Activated CD4-positive, alpha-beta T cell treated with anti-CD3 and anti-CD28 coated beads, Interleukin-2, amount 50 U/mL, for 4 hours (primary cell): ENCODE data around the gene CLEC3B.

Experiments used
- DNase-seq, 2 experiments: peaks; one replicate each; pipeline ENCODE4 v3.0.0-alpha.2; 2020

CLEC3B gene

DNA sequence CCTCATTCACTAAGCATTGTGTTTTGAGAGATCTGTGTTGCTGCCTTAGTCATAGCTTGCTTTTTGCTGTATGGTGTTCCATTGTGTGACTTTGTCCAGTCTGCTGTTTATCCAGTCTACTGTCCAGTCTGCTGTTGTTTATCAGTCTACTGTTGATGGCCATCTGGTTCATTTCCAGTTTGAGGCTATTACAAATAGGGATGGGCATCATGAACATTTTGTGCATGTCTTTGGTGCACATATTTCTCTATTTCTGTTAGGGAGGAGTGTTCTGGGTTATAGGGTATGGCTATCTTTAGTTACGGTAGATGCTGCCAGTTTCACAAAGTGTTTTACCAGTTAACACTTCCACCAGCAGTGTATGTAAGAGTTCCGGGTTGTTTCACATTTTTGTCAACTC, 22.2 kb upstream of the CLEC3B start:
- DNase-seq = no peak

GRCh38 chr3:45007091-45007490, 19.0 kb upstream of the CLEC3B start:
- no peak for DNase-seq

DNA sequence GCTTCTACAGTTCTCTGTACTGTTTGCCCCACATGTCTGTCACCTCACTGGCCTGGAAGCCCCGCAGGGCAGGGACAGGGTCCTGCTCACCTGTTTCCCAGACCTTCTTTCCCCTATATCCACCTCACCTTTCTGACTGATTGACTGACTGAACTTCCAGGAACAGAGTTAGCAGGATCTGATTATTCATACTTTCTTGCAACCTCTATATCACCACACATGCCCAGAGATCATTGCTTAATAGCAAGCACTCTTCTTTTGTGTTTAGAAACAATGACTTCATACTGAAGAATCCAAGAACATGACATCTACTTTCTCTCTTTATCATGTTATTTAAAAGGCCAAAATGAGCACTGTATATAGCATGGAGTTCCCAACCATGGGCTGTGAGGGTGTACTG, 18.0 kb upstream of the CLEC3B start:
- DNase-seq = no peak

GRCh38 chr3:45009868-45010267, 16.2 kb upstream of the CLEC3B start:
- DNase-seq = no peak

DNA sequence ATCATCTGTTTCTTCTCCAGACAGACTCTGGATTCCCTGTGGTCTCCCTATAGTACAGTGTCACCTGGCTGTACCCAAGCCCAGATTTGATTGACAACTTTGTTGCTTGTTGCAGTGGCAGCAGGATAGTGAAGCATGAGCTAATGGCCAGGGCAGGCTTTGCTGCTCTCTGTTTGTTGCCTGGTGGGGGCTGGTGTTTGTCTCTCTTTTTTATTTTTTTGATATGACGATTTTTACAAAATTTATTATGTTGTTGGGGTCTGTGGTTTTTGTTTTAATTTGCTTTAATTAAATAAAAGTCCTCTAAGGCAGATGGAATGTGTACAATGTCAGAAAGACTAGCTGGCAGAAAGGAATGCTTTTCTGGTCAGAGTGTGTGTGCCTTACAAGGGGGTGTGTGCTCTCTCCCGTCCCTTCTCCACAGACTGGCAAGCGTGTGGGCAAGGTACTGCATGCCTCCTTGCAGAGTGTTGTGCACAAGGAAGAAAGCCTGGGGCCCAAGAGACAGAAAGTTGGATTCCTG, 15.2 kb upstream of the CLEC3B start:
- no peak for DNase-seq

- no peak for DNase-seq
Measured at GRCh38 chr3:45011756-45012508, 14.2 kb upstream of the CLEC3B start.

GRCh38 chr3:45012577-45012976, 13.5 kb upstream of the CLEC3B start:
- no peak for DNase-seq

- DNase-seq = no peak
Measured at GRCh38 chr3:45016916-45017315, 9.2 kb upstream of the CLEC3B start.

GRCh38 chr3:45017821-45018220, 8.3 kb upstream of the CLEC3B start:
- DNase-seq = no peak

GRCh38 chr3:45020534-45020933, 5.6 kb upstream of the CLEC3B start:
- DNase-seq = no peak

- DNase-seq = no peak
Measured at GRCh38 chr3:45021524-45022297, 4.4 kb upstream of the CLEC3B start.

DNA sequence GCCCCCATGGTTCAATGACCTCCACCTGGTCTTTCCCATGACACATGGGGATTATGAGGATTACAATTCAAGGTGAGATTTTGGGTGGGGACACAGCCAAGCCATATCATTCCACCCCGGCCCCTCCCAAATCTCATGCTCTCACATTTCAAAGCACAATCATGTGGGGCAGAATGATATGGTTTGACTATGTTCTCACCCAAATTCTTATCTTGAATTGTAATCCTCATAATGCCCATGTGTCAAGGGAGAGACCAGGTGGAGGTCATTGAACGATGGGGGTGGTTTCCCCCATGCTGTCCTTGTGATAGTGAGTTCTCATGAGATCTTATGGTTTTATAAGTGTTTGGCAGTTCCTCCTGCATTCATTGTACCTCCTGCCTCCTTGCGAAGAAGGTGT, 2.4 kb upstream of the CLEC3B start:
- DNase-seq = no peak

DNA sequence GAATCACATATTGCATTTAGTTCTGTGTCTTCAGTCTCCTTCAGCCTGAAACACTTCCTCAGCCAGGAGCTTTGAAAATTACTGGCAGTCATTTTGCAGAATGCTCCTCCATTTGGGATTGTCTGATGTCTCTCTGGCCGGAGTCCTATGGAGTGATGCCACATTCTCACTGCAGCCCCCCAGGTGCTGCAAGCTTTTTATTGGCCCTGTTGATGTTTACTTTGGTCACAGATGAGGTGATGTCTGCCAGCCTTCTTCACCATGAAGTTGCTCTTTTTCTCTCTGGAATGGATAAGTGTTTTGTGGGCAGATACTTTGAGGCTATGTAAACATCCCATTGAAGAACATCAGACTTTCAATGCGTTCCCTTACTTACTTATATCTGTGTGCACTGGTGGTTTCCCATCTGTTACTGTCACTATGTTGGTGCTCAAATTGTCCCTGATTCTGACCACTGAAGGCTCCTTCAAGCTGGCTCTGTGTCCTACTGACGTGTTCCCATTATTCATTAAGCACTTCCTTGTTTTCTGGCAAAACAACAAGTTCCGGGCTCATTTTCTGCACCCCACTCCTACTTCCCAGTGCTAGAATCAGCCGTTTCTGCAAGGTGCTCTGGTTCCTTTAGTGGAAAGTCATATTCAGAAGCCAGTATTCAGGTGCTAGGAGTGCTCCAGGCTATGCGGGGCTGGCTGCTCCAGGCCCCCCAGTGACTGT, 1.4 kb upstream of the CLEC3B start:
- DNase-seq = no peak

GRCh38 chr3:45026957-45027356, 854 bp downstream of the CLEC3B start:
- no peak for DNase-seq

GRCh38 chr3:45027441-45027840, 1.3 kb downstream of the CLEC3B start:
- no peak for DNase-seq

DNA sequence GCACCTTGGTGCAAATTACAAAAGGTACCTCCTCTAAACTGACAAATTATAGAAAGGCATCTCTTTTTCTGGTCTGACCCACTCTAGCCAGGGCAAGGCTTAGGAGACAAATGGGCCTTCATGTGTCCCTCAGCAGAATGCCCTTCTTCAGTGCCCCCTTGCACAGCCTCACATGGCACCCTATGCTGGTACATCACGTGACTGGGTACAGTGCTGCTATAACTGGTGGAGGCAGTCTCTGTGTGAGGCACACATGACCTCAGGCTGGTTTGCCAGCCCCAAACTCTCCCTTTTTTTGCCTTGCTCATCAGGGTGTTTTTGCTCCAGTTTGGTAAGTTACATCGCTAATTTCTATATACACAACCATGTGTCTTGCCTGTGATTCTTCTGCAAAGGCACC, 3.1 kb downstream of the CLEC3B start:
- DNase-seq = no peak

GRCh38 chr3:45029661-45030060, 3.6 kb downstream of the CLEC3B start:
- no peak for DNase-seq

GRCh38 chr3:45031531-45031930, 5.4 kb downstream of the CLEC3B start:
- DNase-seq = no peak

- DNase-seq = no peak
Measured at GRCh38 chr3:45032113-45032512, 6.0 kb downstream of the CLEC3B start.

DNA sequence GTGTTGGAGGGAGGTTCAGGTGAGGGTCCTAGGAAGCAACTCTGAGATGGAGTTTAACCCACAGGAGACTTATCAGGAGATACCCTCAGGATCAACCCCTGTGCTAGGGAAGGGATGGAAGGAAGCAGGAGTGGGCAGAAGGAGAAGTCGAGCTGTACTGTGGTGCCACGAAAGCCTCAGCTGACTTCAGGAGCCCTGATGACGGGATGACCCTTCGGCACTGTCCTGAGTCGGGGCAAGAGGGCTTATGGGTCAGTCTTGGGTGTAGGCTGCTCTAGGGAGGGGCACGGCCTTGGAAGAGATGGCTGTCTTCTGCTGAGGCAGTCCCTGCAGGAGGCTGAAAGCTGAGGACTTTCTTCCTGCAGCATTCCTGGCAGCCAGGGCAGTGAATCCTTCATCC, 7.7 kb downstream of the CLEC3B start:
- no peak for DNase-seq

DNA sequence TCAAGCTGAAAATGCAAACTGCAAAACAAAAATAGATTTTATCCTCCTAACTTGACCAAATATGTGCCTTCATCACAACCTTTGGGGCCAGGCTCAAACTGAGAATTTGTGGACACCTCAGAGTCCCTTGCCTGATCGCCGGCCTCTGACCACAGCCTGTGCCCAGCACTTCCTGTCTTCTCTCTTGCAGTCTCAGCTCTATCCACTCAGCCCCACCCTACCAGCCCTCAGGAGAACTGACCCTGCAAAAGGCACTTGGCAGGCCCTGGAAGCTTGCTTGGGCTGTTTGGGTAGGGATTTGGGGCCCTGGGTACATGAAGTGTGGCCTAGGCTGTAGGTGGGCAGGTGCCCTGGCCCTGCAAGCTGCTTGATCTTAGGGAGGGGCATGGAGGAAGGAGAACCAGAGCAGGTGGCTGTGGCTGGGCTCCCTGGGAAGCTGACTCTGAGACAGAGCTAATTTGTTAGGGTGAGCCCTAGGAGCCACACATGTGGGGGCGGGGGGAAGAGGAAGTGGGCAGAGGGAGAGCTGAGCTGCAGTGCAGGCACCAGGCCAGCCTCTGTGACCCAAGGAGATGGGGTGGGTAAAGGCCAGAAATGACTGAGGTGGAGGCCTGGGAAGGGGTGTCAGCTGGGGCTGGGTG, 8.6 kb downstream of the CLEC3B start:
- DNase-seq = no peak

DNA sequence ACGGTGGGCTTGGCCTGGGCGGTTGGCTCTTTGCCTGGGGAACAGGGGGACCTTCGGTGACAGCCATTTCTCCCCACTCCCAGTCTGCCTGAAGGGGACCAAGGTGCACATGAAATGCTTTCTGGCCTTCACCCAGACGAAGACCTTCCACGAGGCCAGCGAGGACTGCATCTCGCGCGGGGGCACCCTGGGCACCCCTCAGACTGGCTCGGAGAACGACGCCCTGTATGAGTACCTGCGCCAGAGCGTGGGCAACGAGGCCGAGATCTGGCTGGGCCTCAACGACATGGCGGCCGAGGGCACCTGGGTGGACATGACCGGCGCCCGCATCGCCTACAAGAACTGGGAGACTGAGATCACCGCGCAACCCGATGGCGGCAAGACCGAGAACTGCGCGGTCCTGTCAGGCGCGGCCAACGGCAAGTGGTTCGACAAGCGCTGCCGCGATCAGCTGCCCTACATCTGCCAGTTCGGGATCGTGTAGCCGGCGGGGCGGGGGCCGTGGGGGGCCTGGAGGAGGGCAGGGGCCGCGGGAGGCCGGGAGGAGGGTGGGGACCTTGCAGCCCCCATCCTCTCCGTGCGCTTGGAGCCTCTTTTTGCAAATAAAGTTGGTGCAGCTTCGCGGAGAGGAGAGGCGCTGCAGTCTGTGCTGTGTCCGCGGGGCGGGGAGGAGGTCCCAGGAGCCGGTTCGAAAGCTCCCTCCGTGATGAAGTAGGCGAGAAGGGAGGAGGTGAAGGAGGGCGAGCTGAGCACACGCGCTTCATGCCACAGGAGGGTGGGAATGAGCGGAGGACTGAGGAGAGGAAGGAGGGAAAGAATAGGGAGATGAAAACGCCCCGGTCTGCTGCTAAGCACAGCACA, 9.6 kb downstream of the CLEC3B start:
- DNase-seq = no peak
